Smooth muscle cell (in vitro differentiated cells): ENCODE results near the gene NEGR1. TPM values are rescaled to one million over a fixed set of nuclear protein-coding genes. Genes with fewer than 3 reads are reported as not detected.

Experiments
- DNase-seq: peaks from one replicate; lab custom pipeline; 2025; ENCODE audit not compliant: unreplicated experiment; lab: John Stamatoyannopoulos, UW
- H2AFZ ChIP-seq: fragments of 200-600 bp; sonication (generic); 2 replicates; pipeline ENCODE4 v1.6.0; 2016; ENCODE audit warnings: antibody characterized with exemption, low read depth, mild to moderate bottlenecking
- H3F3A ChIP-seq: fragments of 200-600 bp; sonication (generic); 2 replicates; pipeline ENCODE4 v1.6.0; 2017; ENCODE audit warnings: antibody characterized with exemption, low read depth
- H3K27ac ChIP-seq: fragments of 200-600 bp; sonication (generic); 2 replicates; pipeline ENCODE4 v1.5.1; 2016; ENCODE audit warnings: low read depth, mild to moderate bottlenecking
- H3K27me3 ChIP-seq: fragments of 200-600 bp; sonication (generic); 2 replicates; pipeline ENCODE4 v1.6.1; 2016; ENCODE audit warnings: low read depth, mild to moderate bottlenecking
- H3K36me3 ChIP-seq: fragments of 200-600 bp; sonication (generic); 2 replicates; pipeline ENCODE4 v1.5.1; 2016; ENCODE audit warnings: low read depth
- H3K4me1 ChIP-seq: fragments of 200-600 bp; sonication (generic); 2 replicates; pipeline ENCODE4 v1.5.1; 2016; ENCODE audit warnings: low read depth
- H3K4me2 ChIP-seq: fragments of 200-600 bp; sonication (generic); 2 replicates; pipeline ENCODE4 v1.6.0; 2016; ENCODE audit warnings: mild to moderate bottlenecking
- H3K4me3 ChIP-seq: fragments of 200-600 bp; sonication (generic); 2 replicates; pipeline ENCODE4 v1.5.1; 2016; ENCODE audit warnings: mild to moderate bottlenecking
- H3K79me2 ChIP-seq: fragments of 200-600 bp; sonication (generic); 2 replicates; pipeline ENCODE4 v1.6.0; 2016; ENCODE audit warnings: low read depth, mild to moderate bottlenecking
- H3K9ac ChIP-seq: fragments of 200-600 bp; sonication (generic); 2 replicates; pipeline ENCODE4 v1.6.0; 2016; ENCODE audit warnings: low read depth
- H3K9me3 ChIP-seq: fragments of 200-600 bp; sonication (generic); replicated peaks from 2 replicates; pipeline ENCODE4 v1.5.1; 2016; ENCODE audit warnings: low read depth
- H4K20me1 ChIP-seq: fragments of 200-600 bp; sonication (generic); 2 replicates; pipeline ENCODE4 v1.6.0; 2016; ENCODE audit warnings: low read depth
- CTCF ChIP-seq: fragments of 200-600 bp; sonication (generic); IDR thresholded peaks from 2 replicates; pipeline ENCODE4 v1.5.1; 2017; ENCODE audit warnings: borderline replicate concordance, mild to moderate bottlenecking, antibody characterized with exemption; ENCODE audit not compliant: insufficient read depth, poor library complexity, severe bottlenecking
- WGBS: methylation state at CpG from one replicate; pipeline ENCODE4 v1.1.7; 2016; ENCODE audit warnings: low lambda C conversion rate; 5-methylcytosine and 5-hydroxymethylcytosine counted together
- polyA plus RNA-seq: library from polyadenylated mRNA; unstranded; fragments of >200 nt; fragmentation: Nextera tagmentation; extraction: Ambion mirVana; gene quantifications from 2 replicates; pipeline ENCODE4 v1.2.1, GENCODE V29; 2016
- total RNA-seq: library from RNA; depleted of rRNA; stranded (reverse); fragments of >200 nt; gene quantifications from 2 replicates; pipeline ENCODE4 v1.2.3, GENCODE V29; 2014

The NEGR1 gene
- total and polyA plus RNA-seq, 2 experiments from 2014 or later, result 0.02 to 0.09 TPM

- no peaks in the 10 kb centered on the region for H3K4me1 ChIP-seq
- H3K4me3 ChIP-seq, result no peak overlapping the region
- H3F3A ChIP-seq, result no peaks in the 10 kb centered on the region
- no peak for TF ChIP-seq CTCF
- H2AFZ ChIP-seq, result no peak overlapping the region
- H3K4me2 ChIP-seq, result no peak overlapping the region
- WGBS, result 86% methylated on average over 3 of the region's 3 CpGs
- no peak overlapping the region for H3K9ac ChIP-seq
- no peaks in the 10 kb centered on the region for H3K27me3 ChIP-seq
- H3K27ac ChIP-seq, result no peak overlapping the region
- DNase-seq, result no peak
- H4K20me1 ChIP-seq, result no peaks in the 10 kb centered on the region
- H3K79me2 ChIP-seq, result no peaks in the 10 kb centered on the region
- H3K36me3 ChIP-seq, result no peaks in the 10 kb centered on the region
- no peaks in the 10 kb centered on the region for H3K9me3 ChIP-seq
Observed at GRCh38 chr1:71427066-71427465, 855.3 kb downstream of the NEGR1 start.

- DNase-seq, result no peak
- Histone ChIP-seq H3K79me2 (no peaks in the 10 kb centered on the region), H3K4me1 (no peaks in the 10 kb centered on the region), H3K27me3 (no peaks in the 10 kb centered on the region), H3K4me3 (no peak overlapping the region), H3K4me2 (no peak overlapping the region), H3K36me3 (no peaks in the 10 kb centered on the region), H3K27ac (no peak overlapping the region), H2AFZ (no peak overlapping the region), H3K9ac (no peak overlapping the region), H4K20me1 (no peaks in the 10 kb centered on the region), H3F3A (no peaks in the 10 kb centered on the region), H3K9me3 (no peaks in the 10 kb centered on the region)
- no peak for TF ChIP-seq CTCF
Observed at GRCh38 chr1:71424536-71424935, 857.8 kb downstream of the NEGR1 start.

- no peak for TF ChIP-seq CTCF
- H3K4me1 ChIP-seq, result no peaks in the 10 kb centered on the region
- H4K20me1 ChIP-seq, result no peaks in the 10 kb centered on the region
- DNase-seq, result no peak
- H3K27me3 ChIP-seq, result no peaks in the 10 kb centered on the region
- no peak overlapping the region for H3K4me3 ChIP-seq
- no peaks in the 10 kb centered on the region for H3K36me3 ChIP-seq
- 79% methylated on average over 6 of the region's 6 CpGs for WGBS
- H3K4me2 ChIP-seq, result no peak overlapping the region
- H3K9ac ChIP-seq, result no peak overlapping the region
- H3K9me3 ChIP-seq, result no peaks in the 10 kb centered on the region
- no peak overlapping the region for H2AFZ ChIP-seq
- H3K79me2 ChIP-seq, result no peaks in the 10 kb centered on the region
- no peaks in the 10 kb centered on the region for H3F3A ChIP-seq
- H3K27ac ChIP-seq, result no peak overlapping the region
Observed at GRCh38 chr1:71422221-71422620, 860.1 kb downstream of the NEGR1 start.

GRCh38 chr1:71417421-71417820 lies 864.9 kb downstream of the NEGR1 start:
- WGBS, result 84% methylated on average over 3 of the region's 3 CpGs
- no peaks in the 10 kb centered on the region for H3K27me3 ChIP-seq

More at GRCh38 chr1:71417421-71417820, 864.9 kb downstream of the NEGR1 start:
- Histone ChIP-seq H3K4me3 (no peak overlapping the region), H3K9me3 (no peaks in the 10 kb centered on the region), H4K20me1 (no peaks in the 10 kb centered on the region), H3K36me3 (no peaks in the 10 kb centered on the region), H3K4me1 (no peaks in the 10 kb centered on the region), H3K4me2 (no peak overlapping the region), H3K79me2 (no peaks in the 10 kb centered on the region), H3K9ac (no peak overlapping the region), H3F3A (no peaks in the 10 kb centered on the region), H3K27ac (no peak overlapping the region), H2AFZ (no peak overlapping the region)
- DNase-seq, result no peak
- no peak for TF ChIP-seq CTCF
